Epithelial cell of umbilical artery (primary cell): ENCODE data around the gene VMA21. TPM values are rescaled to one million over a fixed set of nuclear protein-coding genes. Genes with fewer than 3 reads are reported as not detected.

Experiments
- total RNA-seq: library from RNA; depleted of rRNA; stranded (reverse); fragments of >200 nt; gene quantifications from 2 replicates; pipeline ENCODE4 v1.2.3, GENCODE V29; 2014

The VMA21 gene, protein sequence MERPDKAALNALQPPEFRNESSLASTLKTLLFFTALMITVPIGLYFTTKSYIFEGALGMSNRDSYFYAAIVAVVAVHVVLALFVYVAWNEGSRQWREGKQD
- total RNA-seq: 66.9 and 78.4 TPM in 2 replicates

DNA sequence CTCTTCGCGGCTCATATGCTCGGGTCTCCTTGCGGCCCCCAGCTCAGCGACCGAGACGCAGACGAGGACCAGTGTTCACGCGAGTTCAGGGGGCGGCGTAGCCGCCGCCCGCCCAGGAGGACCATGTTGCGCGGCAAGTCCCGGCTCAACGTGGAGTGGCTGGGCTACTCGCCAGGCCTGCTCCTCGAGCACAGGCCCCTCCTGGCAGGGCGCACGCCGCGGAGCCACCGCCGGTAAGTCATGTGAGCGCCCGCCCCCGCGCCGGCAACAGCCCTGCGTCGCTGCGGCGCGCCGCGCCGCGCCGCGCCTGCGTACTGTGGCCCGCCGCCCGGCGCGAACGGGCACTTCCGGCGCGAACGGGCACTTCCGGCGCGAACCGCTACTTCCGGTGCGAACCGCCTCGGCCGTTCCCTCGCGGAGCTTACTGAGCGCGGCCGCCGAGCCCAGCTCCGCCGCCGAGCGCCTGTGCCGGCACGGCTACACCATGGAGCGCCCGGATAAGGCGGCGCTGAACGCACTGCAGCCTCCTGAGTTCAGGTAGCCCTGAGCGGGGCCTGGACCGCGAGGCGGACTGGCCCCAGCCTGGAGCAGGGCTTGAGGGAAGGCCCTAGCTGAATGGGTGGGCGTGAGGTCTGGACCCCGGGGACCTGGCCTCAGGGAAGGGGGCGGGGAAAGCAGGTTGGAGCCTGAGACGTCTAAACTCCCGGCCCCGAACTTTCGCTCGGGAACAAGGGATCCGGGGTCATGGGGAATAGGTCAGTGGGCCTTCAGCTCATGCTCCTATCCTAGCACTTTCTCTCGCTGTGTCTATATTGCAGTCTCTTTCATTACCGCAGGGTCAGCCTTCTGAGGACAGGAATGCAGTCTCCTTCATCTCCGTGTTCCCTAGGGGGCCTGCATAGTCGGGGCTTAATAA is at the start of gene VMA21:
Gene VMA21 (plus strand): TSS at position 382 of the 916 bp plus-strand sequence. CDS start 103 bp downstream, at position 485.

Other genes starting within 250 kb of the VMA21 start
- not detected in 2 replicates for gene GPR50, start 220.6 kb upstream of the VMA21 start, total RNA-seq
- not detected in 2 replicates for gene PASD1, start 166.5 kb downstream of the VMA21 start, total RNA-seq